MCF 10A (cell line): ENCODE data around the gene ZCCHC24. TPM values are rescaled to one million over a fixed set of nuclear protein-coding genes. Genes with fewer than 3 reads are reported as not detected.

Experiments
- Bru-seq: library from RNA; stranded (reverse); fragments of 400-500 nt; gene quantifications from one replicate; lab custom pipeline; 2021; lab: Mats Ljungman, UMichigan
- BruChase-seq, 2 experiments: library from RNA; stranded (reverse); fragments of 400-500 nt; gene quantifications; one replicate each; lab custom pipeline; 2021; lab: Mats Ljungman, UMichigan
- BruUV-seq: library from RNA; stranded (reverse); fragments of 400-500 nt; replicated peaks from 2 replicates; lab custom pipeline; 2021; lab: Mats Ljungman, UMichigan
- CTCF ChIA-PET: fragments of 300-600 bp; sonication (Branson Sonifier 250); formaldehyde crosslinking; extraction: SDS; loops from one replicate; lab custom pipeline; 2021; ENCODE audit warnings: antibody characterized with exemption, inconsistent platforms; lab: Yijun Ruan, JAX
- POLR2A ChIA-PET: fragments of 300-600, 350-650 bp; sonication (Branson Sonifier 250); formaldehyde crosslinking; extraction: SDS; loops from one replicate; lab custom pipeline; 2020; ENCODE audit warnings: antibody characterized with exemption, inconsistent platforms; lab: Yijun Ruan, JAX
- DNase-seq: peaks from one replicate; pipeline ENCODE4 v3.0.0-alpha.2; 2018; ENCODE audit not compliant: unreplicated experiment
- H3K27ac Mint-ChIP-seq: one replicate; pipeline ENCODE4 v1.8.0; 2022; ENCODE audit warnings: mild to moderate bottlenecking, low read depth, mixed read lengths; ENCODE audit not compliant: unreplicated experiment
- H3K27me3 Mint-ChIP-seq: one replicate; pipeline ENCODE4 v1.8.0; 2022; ENCODE audit warnings: mixed read lengths; ENCODE audit not compliant: insufficient read depth, unreplicated experiment
- H3K36me3 Mint-ChIP-seq: one replicate; pipeline ENCODE4 v1.8.0; 2022; ENCODE audit warnings: mild to moderate bottlenecking, moderate library complexity, mixed read lengths; ENCODE audit not compliant: insufficient read depth, unreplicated experiment
- H3K4me1 Mint-ChIP-seq: one replicate; pipeline ENCODE4 v1.8.0; 2022; ENCODE audit warnings: mixed read lengths; ENCODE audit not compliant: insufficient read depth, unreplicated experiment
- H3K4me3 Mint-ChIP-seq: one replicate; pipeline ENCODE4 v1.8.0; 2022; ENCODE audit warnings: mild to moderate bottlenecking, moderate library complexity, mixed read lengths; ENCODE audit not compliant: unreplicated experiment
- H3K9me3 Mint-ChIP-seq: one replicate; pipeline ENCODE4 v1.8.0; 2022; ENCODE audit warnings: mixed read lengths; ENCODE audit not compliant: unreplicated experiment
- CTCF ChIP-seq: fragments of 200-600 bp; IDR thresholded peaks from one replicate; pipeline ENCODE4 v1.8.0; 2022; ENCODE audit warnings: antibody characterized with exemption, mild to moderate bottlenecking; ENCODE audit not compliant: unreplicated experiment
- intact Hi-C: fragments of 100-400 bp; cut with micrococcal nuclease; formaldehyde crosslinking; loops from 2 replicates; pipeline ENCODE4 v1.14.1; 2022
- long read RNA-seq: library from polyadenylated mRNA; stranded (forward); transcript quantifications from one replicate; pipeline ENCODE4 v2.0.0, GENCODE V29; 2022
- total RNA-seq: library from RNA; stranded (reverse); gene quantifications from 2 replicates; pipeline ENCODE4 v1.2.3, GENCODE V29; 2022

Gene ZCCHC24
- total RNA-seq (2.8 and 3.1 TPM in 2 replicates), Bru-seq, nascent RNA (percentile 41 among the genes with signal in this experiment), BruChase-seq, experiment 1, labeled RNA remaining after a 6-hour chase (percentile 42 among the genes with signal in this experiment), BruChase-seq, experiment 2, labeled RNA remaining after a 2-hour chase (percentile 42 among the genes with signal in this experiment)
- long read RNA-seq, partial matches to known transcripts: 0 of 3 reads
- long read RNA-seq, other reads (novel, unspliced or antisense): 3 of 3 reads

GRCh38 chr10:79445161-79445976 is at the start of gene ZCCHC24:
TSS of gene ZCCHC24 (minus strand) at chr10:79445624. CDS start at chr10:79445440, 184 bp downstream.
- peak within 1 kb of the TSS; percentile 72 for H3K4me3 Mint-ChIP-seq
- BruUV-seq: no TSS peak
- no peaks in the 10 kb centered on the region for H3K36me3 Mint-ChIP-seq
- TF ChIP-seq CTCF: no peak
- ChIA-PET POLR2A (interaction anchor here (0.6 to 1.7 kb wide), 6 partner anchors 8 to 122 kb away, joined by 3 to 19 read pairs (median 4); no protein-coding TSS in a partner anchor), CTCF (interaction anchor here (0.6 to 1.9 kb wide), 4 partner anchors 22 to 71 kb away, joined by 3 to 7 read pairs (median 3); no protein-coding TSS in a partner anchor)
- DNase-seq: peak; percentile 99
- H3K9me3 Mint-ChIP-seq: no peaks in the 10 kb centered on the region
- intact Hi-C loops: no loop called here
- peak within 1 kb of the TSS; percentile 44 for H3K27ac Mint-ChIP-seq
- peaks cover 30% of the 10 kb centered on the region for H3K4me1 Mint-ChIP-seq
- no peaks in the 10 kb centered on the region for H3K27me3 Mint-ChIP-seq

DNA sequence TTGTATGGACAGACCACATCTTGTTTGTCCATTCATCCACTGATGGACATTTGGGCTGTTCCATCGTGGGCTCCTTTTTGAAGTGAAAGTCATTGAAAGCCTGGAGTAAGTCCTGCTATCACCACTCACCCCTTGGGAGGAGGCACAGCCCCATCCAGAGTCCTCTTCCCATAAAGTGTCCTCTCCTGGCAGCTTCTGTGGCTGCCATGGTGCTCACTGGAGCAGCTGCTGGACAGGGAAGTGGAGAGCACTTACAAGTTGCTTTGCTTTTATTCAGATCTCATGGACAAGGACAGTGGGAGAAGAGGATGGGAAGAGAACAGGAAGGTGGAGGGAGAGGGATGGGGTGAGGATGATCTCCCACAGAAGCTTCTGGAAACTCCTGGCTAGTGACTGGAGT is 48.4 kb upstream of the ZCCHC24 start:
- no peak for DNase-seq
- Mint-ChIP-seq H3K36me3 (no peaks in the 10 kb centered on the region), H3K27me3 (peaks cover 25% of the 10 kb centered on the region), H3K4me1 (peaks cover 3% of the 10 kb centered on the region), H3K4me3 (no peak overlapping the region), H3K27ac (no peak overlapping the region), H3K9me3 (no peaks in the 10 kb centered on the region)
- intact Hi-C loops: no loop called here
- no peak for TF ChIP-seq CTCF
- POLR2A ChIA-PET: no interaction called here
- CTCF ChIA-PET: interaction anchor here (0.5 kb wide), 1 partner anchor 14 kb away, joined by 5 read pairs; no protein-coding TSS in a partner anchor
- no TSS peak for BruUV-seq

DNA sequence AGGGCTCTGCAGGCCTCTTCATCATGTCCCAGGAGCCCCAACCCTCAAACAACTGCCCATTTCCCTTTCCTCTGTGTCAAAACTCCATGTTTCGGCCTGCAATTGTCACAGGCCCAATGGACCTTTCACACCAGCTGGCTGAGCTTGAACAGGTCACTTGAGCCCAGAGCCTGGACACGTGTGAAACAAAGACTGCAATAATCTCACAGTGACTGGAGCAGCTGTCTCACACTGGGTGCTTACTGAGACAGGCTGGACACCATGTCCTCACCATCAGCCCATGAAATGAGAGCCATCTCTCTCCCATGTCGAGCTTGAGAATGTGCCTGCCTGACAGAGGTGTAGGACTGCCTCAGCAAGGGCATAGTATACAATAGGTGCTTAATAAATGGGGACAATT is 47.4 kb upstream of the ZCCHC24 start:
- DNase-seq: no peak
- POLR2A ChIA-PET: no interaction called here
- CTCF ChIA-PET: interaction anchor here (0.6 kb wide), 1 partner anchor 29 kb away, joined by 3 read pairs; no protein-coding TSS in a partner anchor
- intact Hi-C loops: no loop called here
- no TSS peak for BruUV-seq
- Mint-ChIP-seq H3K4me1 (peaks cover 12% of the 10 kb centered on the region), H3K27me3 (peaks cover 15% of the 10 kb centered on the region), H3K4me3 (no peak overlapping the region), H3K9me3 (no peaks in the 10 kb centered on the region), H3K36me3 (no peaks in the 10 kb centered on the region), H3K27ac (no peak overlapping the region)
- no peak for TF ChIP-seq CTCF

- no TSS peak for BruUV-seq
- H3K27me3 Mint-ChIP-seq: peaks cover 9% of the 10 kb centered on the region
- POLR2A ChIA-PET: no interaction called here
These were observed 46.8 kb upstream of the ZCCHC24 start for GRCh38 chr10:79492256-79492655.

More at GRCh38 chr10:79492256-79492655, 46.8 kb upstream of the ZCCHC24 start:
- Mint-ChIP-seq H3K9me3 (no peaks in the 10 kb centered on the region), H3K4me1 (peaks cover 15% of the 10 kb centered on the region), H3K4me3 (no peak overlapping the region), H3K27ac (no peak overlapping the region), H3K36me3 (no peaks in the 10 kb centered on the region)
- intact Hi-C loops: no loop called here
- TF ChIP-seq CTCF: no peak
- CTCF ChIA-PET: interaction anchor here (0.6 kb wide), 2 partner anchors 25 to 28 kb away, joined by 3 read pairs; no protein-coding TSS in a partner anchor
- no peak for DNase-seq
